GM12872 (cell line): ENCODE data around the gene APPL2.

Experiments
- TF ChIP-seq, protein P1 (sequence below): IDR thresholded peaks from 3 replicates; pipeline ENCODE4 v1.5.1; 2011; ENCODE audit warnings: low read depth, mild to moderate bottlenecking, low read length, moderate library complexity; ENCODE audit not compliant: insufficient read depth

The APPL2 gene, protein sequence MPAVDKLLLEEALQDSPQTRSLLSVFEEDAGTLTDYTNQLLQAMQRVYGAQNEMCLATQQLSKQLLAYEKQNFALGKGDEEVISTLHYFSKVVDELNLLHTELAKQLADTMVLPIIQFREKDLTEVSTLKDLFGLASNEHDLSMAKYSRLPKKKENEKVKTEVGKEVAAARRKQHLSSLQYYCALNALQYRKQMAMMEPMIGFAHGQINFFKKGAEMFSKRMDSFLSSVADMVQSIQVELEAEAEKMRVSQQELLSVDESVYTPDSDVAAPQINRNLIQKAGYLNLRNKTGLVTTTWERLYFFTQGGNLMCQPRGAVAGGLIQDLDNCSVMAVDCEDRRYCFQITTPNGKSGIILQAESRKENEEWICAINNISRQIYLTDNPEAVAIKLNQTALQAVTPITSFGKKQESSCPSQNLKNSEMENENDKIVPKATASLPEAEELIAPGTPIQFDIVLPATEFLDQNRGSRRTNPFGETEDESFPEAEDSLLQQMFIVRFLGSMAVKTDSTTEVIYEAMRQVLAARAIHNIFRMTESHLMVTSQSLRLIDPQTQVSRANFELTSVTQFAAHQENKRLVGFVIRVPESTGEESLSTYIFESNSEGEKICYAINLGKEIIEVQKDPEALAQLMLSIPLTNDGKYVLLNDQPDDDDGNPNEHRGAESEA

DNA sequence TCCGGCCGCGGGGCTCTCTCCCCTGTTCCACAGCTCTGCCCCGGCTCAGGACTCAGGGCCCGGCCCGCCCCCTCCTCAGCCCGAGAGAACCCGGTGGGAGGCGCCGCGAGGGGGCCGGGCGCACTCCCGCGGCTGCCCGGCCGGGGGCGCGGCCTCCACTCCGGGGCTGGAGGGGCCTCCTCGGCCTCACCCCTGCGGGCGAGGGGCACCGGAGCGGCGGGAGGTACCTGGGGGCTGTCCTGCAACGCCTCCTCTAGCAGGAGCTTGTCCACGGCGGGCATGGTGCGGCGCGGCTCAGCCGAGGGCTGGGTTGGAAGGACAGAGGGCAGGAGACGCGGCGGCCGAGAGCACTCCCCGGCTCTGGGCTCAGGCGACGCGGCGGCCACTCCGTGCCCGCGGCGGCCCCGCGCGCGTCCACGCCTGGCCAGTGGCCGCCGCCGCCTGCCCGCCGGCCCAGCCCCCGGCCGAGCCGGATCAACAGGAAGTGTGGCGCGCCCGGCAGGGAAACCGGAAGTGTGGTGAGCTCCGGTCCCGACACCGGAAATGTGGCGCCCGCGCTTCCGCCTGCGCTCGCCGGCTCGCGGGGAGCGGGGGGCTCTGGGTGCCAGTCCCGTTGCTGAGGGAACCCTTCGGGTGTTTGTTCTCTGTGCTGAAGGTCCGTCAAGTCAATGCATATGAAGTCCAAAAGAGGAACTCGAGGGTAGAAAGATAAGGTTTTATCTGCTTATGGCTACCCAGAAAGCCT is at the start of gene APPL2:
Gene APPL2, minus strand, starts transcription at position 443 of the 745 bp plus-strand sequence. Its CDS starts 162 bp downstream, at position 281.
- TF ChIP-seq, protein P1, sequence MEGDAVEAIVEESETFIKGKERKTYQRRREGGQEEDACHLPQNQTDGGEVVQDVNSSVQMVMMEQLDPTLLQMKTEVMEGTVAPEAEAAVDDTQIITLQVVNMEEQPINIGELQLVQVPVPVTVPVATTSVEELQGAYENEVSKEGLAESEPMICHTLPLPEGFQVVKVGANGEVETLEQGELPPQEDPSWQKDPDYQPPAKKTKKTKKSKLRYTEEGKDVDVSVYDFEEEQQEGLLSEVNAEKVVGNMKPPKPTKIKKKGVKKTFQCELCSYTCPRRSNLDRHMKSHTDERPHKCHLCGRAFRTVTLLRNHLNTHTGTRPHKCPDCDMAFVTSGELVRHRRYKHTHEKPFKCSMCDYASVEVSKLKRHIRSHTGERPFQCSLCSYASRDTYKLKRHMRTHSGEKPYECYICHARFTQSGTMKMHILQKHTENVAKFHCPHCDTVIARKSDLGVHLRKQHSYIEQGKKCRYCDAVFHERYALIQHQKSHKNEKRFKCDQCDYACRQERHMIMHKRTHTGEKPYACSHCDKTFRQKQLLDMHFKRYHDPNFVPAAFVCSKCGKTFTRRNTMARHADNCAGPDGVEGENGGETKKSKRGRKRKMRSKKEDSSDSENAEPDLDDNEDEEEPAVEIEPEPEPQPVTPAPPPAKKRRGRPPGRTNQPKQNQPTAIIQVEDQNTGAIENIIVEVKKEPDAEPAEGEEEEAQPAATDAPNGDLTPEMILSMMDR, result peak; percentile 44; the same call in 2 of the 3 replicates

DNA sequence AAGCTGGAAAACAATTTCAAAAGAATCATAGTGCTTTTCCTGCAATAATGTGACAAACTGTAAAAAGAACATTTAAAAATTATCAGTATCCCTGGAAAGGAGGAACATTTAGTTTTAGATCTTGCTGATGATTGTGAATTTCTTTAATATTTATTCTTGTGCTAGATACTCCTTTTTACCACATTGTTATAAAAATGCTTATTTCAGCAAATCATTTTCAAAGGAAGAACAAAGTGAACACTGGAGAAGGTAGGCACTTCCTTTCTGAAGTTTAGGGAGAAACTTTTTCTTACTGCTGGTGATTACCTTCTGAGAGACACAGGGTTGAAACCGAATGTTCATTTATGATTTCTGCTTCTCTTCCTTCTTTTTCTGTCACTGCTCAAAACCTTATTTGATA is 49.4 kb upstream of the APPL2 start:
- TF ChIP-seq, protein P1, result no peak

DNA sequence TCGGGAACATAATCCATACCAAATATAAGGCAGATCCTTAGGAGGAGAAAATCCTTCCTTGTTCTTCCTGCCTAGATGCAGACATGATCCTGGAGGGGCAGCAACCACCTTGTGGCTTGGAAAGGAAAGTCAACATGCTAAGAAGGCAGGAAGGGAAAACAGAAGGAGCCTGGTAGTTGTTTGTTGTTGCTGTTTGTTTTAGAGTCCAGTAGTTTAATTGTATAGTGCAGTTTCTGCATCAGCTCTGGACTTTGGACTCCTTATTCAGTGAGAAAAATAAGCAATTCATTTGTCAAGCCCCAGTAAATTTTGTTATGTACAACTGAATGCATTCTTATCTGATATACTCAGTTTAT is 45.7 kb upstream of the APPL2 start:
- TF ChIP-seq, protein P1, result no peak

DNA sequence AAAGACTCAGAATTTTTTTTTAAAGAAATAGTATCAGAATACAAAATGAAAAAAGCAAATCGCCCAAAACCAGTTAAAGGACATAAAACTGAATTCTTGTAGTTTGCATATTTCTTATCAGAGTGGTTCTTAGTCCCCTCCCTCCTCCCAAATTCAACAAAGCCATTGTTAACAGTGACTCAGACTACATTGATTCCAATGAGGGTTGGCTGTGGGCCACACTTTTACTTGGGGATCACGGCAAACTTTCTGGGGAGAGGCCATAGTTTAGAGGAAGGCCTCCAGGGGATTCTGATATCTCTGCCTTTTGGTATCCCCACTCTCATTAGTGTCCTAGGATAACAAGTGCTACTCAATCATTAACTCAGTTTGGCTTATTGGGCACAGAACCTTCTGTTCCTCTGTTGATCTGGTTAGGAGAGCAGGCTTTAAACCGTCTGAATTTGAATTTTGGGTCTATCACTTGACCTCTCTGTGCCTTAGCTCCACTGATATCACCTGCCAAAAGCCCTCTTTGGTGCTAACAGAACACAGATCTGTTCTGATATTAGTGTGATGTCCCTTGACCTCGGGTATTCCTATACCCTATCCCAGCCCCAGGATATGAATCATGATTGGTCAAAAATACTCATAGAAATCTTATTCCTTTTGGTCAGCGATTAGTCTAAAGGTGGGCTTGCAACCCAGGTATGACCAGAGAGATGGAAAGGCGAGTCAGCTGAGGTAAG is 45.2 kb upstream of the APPL2 start:
- TF ChIP-seq, protein P1, result no peak

DNA sequence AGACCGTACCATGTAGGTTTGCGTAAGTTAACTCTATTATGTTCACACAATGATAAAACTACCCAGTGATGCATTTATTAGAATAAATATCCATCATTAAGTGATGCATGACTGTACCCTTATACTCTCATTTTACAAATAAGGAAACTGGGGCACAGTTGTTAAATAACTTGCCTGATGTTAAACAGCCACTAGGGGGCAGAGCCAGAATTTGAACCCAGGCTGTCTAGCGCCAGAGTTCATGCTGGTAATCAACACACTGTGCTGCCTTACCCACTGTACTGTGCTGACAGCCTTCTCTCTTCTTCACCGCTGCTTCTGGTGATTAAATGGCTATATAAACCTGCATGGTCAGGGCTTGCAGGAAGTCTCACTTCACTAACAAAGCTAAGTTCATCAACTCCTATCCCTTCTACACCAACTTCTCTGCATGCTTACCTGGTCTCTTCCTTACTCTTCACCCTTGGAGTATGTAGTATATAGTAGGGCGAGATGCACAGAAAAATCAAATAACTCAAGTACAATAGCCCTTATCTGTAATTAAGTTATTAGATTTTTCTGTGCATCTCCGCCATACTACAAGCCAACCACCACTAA is 43.6 kb upstream of the APPL2 start:
- TF ChIP-seq, protein P1, result peak; percentile 79

DNA sequence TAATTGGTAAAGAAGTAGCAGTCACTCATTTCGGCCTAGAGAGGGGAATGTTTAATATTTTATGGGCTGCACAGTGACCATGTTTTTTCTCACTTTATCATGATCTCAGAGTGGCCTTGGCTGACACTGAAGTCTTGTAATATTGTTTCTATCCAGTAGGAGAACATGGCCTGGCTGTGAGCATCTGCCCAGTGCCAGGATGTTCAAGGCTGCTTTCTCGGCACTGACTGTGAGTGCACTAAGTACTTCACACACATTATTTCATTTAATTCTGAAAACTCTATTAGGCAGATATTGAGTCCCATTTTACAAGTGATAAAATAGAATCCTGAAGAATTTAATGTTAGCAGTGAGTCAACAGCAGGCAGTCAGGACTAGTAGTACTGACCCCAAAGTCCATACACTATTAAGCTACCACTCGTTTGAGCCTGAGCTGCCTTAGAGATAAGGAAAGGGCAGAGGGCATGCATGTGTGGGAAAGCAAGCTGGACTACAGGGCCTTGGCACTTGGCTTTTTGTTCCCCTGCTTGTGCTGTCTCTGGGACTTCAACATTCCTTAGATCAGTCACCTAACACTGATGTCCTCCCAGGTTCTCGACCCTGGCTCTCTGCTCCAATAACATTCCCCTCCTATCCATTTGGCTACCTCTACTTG is 42.2 kb upstream of the APPL2 start:
- TF ChIP-seq, protein P1, result peak; percentile 34; the same call in 1 of the 3 replicates
